ENCODE results near the gene OR51I1. TPM values are rescaled to one million over a fixed set of nuclear protein-coding genes. Genes with fewer than 3 reads are reported as not detected.

Gene OR51I1, protein sequence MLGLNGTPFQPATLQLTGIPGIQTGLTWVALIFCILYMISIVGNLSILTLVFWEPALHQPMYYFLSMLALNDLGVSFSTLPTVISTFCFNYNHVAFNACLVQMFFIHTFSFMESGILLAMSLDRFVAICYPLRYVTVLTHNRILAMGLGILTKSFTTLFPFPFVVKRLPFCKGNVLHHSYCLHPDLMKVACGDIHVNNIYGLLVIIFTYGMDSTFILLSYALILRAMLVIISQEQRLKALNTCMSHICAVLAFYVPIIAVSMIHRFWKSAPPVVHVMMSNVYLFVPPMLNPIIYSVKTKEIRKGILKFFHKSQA
- total RNA-seq (2022; extraction: Qiagen RNA extraction) = not detected in 5 replicates

DNA sequence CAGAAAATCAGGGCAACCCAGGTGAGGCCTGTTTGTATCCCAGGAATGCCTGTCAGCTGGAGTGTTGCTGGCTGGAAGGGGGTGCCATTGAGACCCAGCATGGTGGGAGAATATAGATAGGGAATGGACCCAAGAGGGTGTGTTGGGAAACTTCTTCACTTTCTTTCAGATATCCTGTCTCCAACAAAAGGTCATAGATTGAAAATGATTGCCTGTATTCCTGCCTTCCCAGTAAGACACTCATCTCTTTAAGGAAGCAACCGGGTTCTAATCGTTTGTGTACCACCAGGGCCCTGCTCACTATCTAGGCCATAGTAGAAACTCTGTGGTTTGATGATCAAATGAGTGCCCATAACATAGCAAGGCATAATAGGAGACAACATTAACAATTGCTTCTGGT, at the start of gene OR51I1:
Gene OR51I1, minus strand, starts transcription at position 101 of the 400 bp plus-strand sequence. Its CDS starts 0 bp downstream, at position 101.

DNA sequence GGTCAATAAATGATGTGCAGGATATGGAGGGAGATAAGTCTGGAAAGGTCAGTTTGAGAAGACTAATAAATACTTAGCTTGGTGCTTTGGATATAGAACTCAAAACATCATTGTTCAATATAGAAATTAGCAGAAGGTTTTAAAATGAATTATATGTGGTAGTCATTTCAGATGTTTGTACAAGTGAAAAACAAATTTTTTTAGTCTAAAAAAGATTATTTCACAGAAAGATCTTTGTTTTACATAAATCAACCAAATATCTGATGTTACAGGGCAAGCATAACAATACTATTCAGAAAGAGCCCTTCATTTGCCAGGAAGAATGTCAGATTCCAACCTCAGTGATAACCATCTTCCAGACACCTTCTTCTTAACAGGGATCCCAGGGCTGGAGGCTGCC, 47.1 kb upstream of the OR51I1 start, which contains the start of gene OR52D1:
Gene OR52D1, plus strand, starts transcription at position 301 of the 400 bp plus-strand sequence. Its CDS starts 22 bp downstream, at position 323.

DNA sequence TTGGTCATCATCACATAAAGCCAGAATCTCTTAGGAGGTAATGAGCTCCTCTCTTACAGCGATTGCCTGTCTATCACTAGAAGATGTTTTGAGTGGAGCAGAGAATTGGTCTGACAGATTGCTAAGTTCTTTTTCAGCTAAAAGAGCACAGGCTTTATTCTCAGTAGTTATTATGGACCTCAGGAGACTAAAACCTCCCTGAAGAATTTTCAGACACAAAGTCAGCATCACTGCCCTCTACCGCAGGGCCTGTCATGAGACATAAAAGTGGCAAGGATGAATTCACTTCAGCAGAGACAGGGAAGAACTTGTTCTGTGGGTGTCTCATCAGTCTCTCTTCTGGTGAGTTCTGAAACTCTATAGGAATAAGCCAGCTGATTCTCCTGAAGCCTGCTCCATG, 7.7 kb upstream of the OR51I1 start, which contains the start of gene OR51I2:
Gene OR51I2, plus strand, starts transcription at position 301 of the 400 bp plus-strand sequence. CDS start 4,166 bp downstream, outside the sequence.

DNA sequence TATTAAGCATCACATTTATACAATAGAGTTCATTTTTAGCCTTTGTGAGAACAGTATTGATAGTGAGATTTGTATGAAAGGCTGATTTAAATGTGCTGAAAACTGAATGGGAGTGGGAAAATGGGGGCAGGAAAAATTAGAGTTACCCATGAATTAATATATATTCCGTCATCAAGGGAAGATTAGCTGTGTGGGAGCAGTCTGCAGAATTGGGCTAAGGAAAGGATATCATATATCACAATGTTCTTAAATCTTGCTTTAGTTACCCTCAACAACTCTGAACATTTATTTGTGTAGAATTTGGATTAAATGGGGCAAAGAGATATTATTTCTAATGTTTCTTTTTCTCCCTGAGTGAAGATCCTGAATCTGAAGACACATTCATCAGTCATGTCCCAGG, 19.5 kb downstream of the OR51I1 start, which contains the start of gene OR51Q1:
Gene OR51Q1, plus strand, starts transcription at position 301 of the 400 bp plus-strand sequence. Its CDS starts 90 bp downstream, at position 391.

Other genes with a start within 250 kb of the OR51I1 start
- gene OR51V1, start 240.8 kb downstream of the OR51I1 start, total RNA-seq (2022; extraction: Qiagen RNA extraction) = not detected in 5 replicates
- not detected in 5 replicates for gene HBB, start 214.4 kb downstream of the OR51I1 start, total RNA-seq (2022; extraction: Qiagen RNA extraction)
- gene HBD, start 207.0 kb downstream of the OR51I1 start, total RNA-seq (2022; extraction: Qiagen RNA extraction) = not detected in 5 replicates
- not detected in 5 replicates for gene HBG1, start 191.7 kb downstream of the OR51I1 start, total RNA-seq (2022; extraction: Qiagen RNA extraction)
- gene HBG2, start 186.7 kb downstream of the OR51I1 start, total RNA-seq (2022; extraction: Qiagen RNA extraction) = not detected in 5 replicates
- gene HBE1, start 171.6 kb downstream of the OR51I1 start, total RNA-seq (2022; extraction: Qiagen RNA extraction) = 0.20 TPM in 1 of 5 replicates, not detected in the others
- not detected in 5 replicates for gene OR51B4, start 139.6 kb downstream of the OR51I1 start, total RNA-seq (2022; extraction: Qiagen RNA extraction)
- not detected in 5 replicates for gene OR51B2, start 117.2 kb downstream of the OR51I1 start, total RNA-seq (2022; extraction: Qiagen RNA extraction)
- 0.13 TPM in 2 of 5 replicates, not detected in the others for gene OR51B5, start 98.0 kb downstream of the OR51I1 start, total RNA-seq (2022; extraction: Qiagen RNA extraction)
- gene OR51B6, start 90.0 kb downstream of the OR51I1 start, total RNA-seq (2022; extraction: Qiagen RNA extraction) = not detected in 5 replicates
- not detected in 5 replicates for gene OR51M1, start 57.7 kb downstream of the OR51I1 start, total RNA-seq (2022; extraction: Qiagen RNA extraction)
- gene OR51Q1, start 19.4 kb downstream of the OR51I1 start, total RNA-seq (2022; extraction: Qiagen RNA extraction) = not detected in 5 replicates
- not detected in 5 replicates for gene OR51I2, start 7.8 kb upstream of the OR51I1 start, total RNA-seq (2022; extraction: Qiagen RNA extraction)
- gene OR52D1, start 47.2 kb upstream of the OR51I1 start, total RNA-seq (2022; extraction: Qiagen RNA extraction) = not detected in 5 replicates
- gene UBQLN3, start 68.4 kb upstream of the OR51I1 start, total RNA-seq (2022; extraction: Qiagen RNA extraction) = not detected in 5 replicates
- gene UBQLNL, start 75.2 kb upstream of the OR51I1 start, total RNA-seq (2022; extraction: Qiagen RNA extraction) = not detected in 5 replicates
- gene OR52H1, start 107.0 kb upstream of the OR51I1 start, total RNA-seq (2022; extraction: Qiagen RNA extraction) = not detected in 5 replicates
- not detected in 5 replicates for gene OR52B6, start 139.4 kb upstream of the OR51I1 start, total RNA-seq (2022; extraction: Qiagen RNA extraction)
- gene TRIM6, start 155.1 kb upstream of the OR51I1 start, total RNA-seq (2022; extraction: Qiagen RNA extraction) = 8.7 to 9.9 TPM (median 9.2 TPM) in 5 replicates
- gene TRIM34, start 183.5 kb upstream of the OR51I1 start, total RNA-seq (2022; extraction: Qiagen RNA extraction) = 2.9 to 3.7 TPM (median 3.1 TPM) in 5 replicates
- 8.7 to 10.9 TPM (median 10.5 TPM) in 5 replicates for gene TRIM5, start 243.6 kb upstream of the OR51I1 start, total RNA-seq (2022; extraction: Qiagen RNA extraction)
- gene TRIM22, start 248.3 kb upstream of the OR51I1 start, total RNA-seq (2022; extraction: Qiagen RNA extraction) = 0.80 to 1.4 TPM (median 0.87 TPM) in 5 replicates